ENCODE data around the gene PMM2.
"Not testable (repeated sequence)": the region's sequence is repeated elsewhere in the genome, so short reads cannot be mapped to it uniquely, and the experiment has no call there.

The PMM2 gene

GRCh38 chr16:8781797-8782196, 15.8 kb upstream of the PMM2 start:
- no peak overlapping the region for H3K9ac ChIP-seq (ENCODE audit: low read length in 2 of 2)
- peaks cover 2 to 4% of the 10 kb centered on the region in 2 donors for H3K36me3 ChIP-seq (ENCODE audit: control insufficient read depth in 2 of 2, insufficient read depth in 2 of 2, low read length in 2 of 2)
- H3K4me3 ChIP-seq (ENCODE audit: low read length in 2 of 2), result no peak overlapping the region
- no peak overlapping the region for H3K27ac ChIP-seq (ENCODE audit: low read length)
- H3K4me1 ChIP-seq (ENCODE audit: control insufficient read depth, insufficient read depth, low read length), result no peaks in the 10 kb centered on the region
- H3K27me3 ChIP-seq (ENCODE audit: control insufficient read depth in 1 of 2, insufficient read depth in 2 of 2, low read length in 2 of 2), result no peaks in the 10 kb centered on the region
- H3K9me3 ChIP-seq (ENCODE audit: control insufficient read depth in 2 of 2, low read length in 2 of 2), result no peaks in the 10 kb centered on the region

- no peaks in the 10 kb centered on the region for H3K4me1 ChIP-seq (ENCODE audit: control insufficient read depth, insufficient read depth, low read length)
- H3K9ac ChIP-seq (ENCODE audit: low read length in 2 of 2), result no peak overlapping the region
- H3K4me3 ChIP-seq (ENCODE audit: low read length in 2 of 2), result no peak overlapping the region
- H3K9me3 ChIP-seq (ENCODE audit: control insufficient read depth in 2 of 2, low read length in 2 of 2), result no peaks in the 10 kb centered on the region
- H3K27me3 ChIP-seq (ENCODE audit: control insufficient read depth in 1 of 2, insufficient read depth in 2 of 2, low read length in 2 of 2), result no peaks in the 10 kb centered on the region
- H3K36me3 ChIP-seq (ENCODE audit: control insufficient read depth in 2 of 2, insufficient read depth in 2 of 2, low read length in 2 of 2), result peaks cover 0 to 2% of the 10 kb centered on the region in 2 donors
- H3K27ac ChIP-seq (ENCODE audit: low read length), result no peak overlapping the region
These were observed 15.0 kb upstream of the PMM2 start for GRCh38 chr16:8782673-8783072.

- no peaks in the 10 kb centered on the region for H3K4me1 ChIP-seq (ENCODE audit: control insufficient read depth, insufficient read depth, low read length)
- no peak overlapping the region for H3K27ac ChIP-seq (ENCODE audit: low read length)
- peaks cover 0 to 2% of the 10 kb centered on the region in 2 donors for H3K36me3 ChIP-seq (ENCODE audit: control insufficient read depth in 2 of 2, insufficient read depth in 2 of 2, low read length in 2 of 2)
- H3K9ac ChIP-seq (ENCODE audit: low read length in 2 of 2), result no peak overlapping the region
- no peaks in the 10 kb centered on the region for H3K9me3 ChIP-seq (ENCODE audit: control insufficient read depth in 2 of 2, low read length in 2 of 2)
- no peak overlapping the region for H3K4me3 ChIP-seq (ENCODE audit: low read length in 2 of 2)
- no peaks in the 10 kb centered on the region for H3K27me3 ChIP-seq (ENCODE audit: control insufficient read depth in 1 of 2, insufficient read depth in 2 of 2, low read length in 2 of 2)
These were observed 12.2 kb upstream of the PMM2 start for GRCh38 chr16:8785408-8785807.

GRCh38 chr16:8786316-8786715, 11.3 kb upstream of the PMM2 start:
- not testable (repeated sequence) for H3K9me3 ChIP-seq (ENCODE audit: control insufficient read depth in 2 of 2, low read length in 2 of 2); H3K36me3 ChIP-seq (ENCODE audit: control insufficient read depth in 2 of 2, insufficient read depth in 2 of 2, low read length in 2 of 2); H3K4me1 ChIP-seq (ENCODE audit: control insufficient read depth, insufficient read depth, low read length); H3K9ac ChIP-seq (ENCODE audit: low read length in 2 of 2); H3K4me3 ChIP-seq (ENCODE audit: low read length in 2 of 2); H3K27ac ChIP-seq (ENCODE audit: low read length); H3K27me3 ChIP-seq (ENCODE audit: control insufficient read depth in 1 of 2, insufficient read depth in 2 of 2, low read length in 2 of 2)

- no peak overlapping the region for H3K4me3 ChIP-seq (ENCODE audit: low read length in 2 of 2)
- H3K27ac ChIP-seq (ENCODE audit: low read length), result no peak overlapping the region
- no peaks in the 10 kb centered on the region for H3K9me3 ChIP-seq (ENCODE audit: control insufficient read depth in 2 of 2, low read length in 2 of 2)
- no peaks in the 10 kb centered on the region for H3K36me3 ChIP-seq (ENCODE audit: control insufficient read depth in 2 of 2, insufficient read depth in 2 of 2, low read length in 2 of 2)
- no peak overlapping the region for H3K9ac ChIP-seq (ENCODE audit: low read length in 2 of 2)
- H3K27me3 ChIP-seq (ENCODE audit: control insufficient read depth in 1 of 2, insufficient read depth in 2 of 2, low read length in 2 of 2), result no peaks in the 10 kb centered on the region
- no peaks in the 10 kb centered on the region for H3K4me1 ChIP-seq (ENCODE audit: control insufficient read depth, insufficient read depth, low read length)
These were observed 9.0 kb upstream of the PMM2 start for GRCh38 chr16:8788578-8789172.

- H3K4me1 ChIP-seq (ENCODE audit: control insufficient read depth, insufficient read depth, low read length), result peaks cover 26% of the 10 kb centered on the region
- H3K27me3 ChIP-seq (ENCODE audit: control insufficient read depth in 1 of 2, insufficient read depth in 2 of 2, low read length in 2 of 2), result no peaks in the 10 kb centered on the region
- H3K9ac ChIP-seq (ENCODE audit: low read length in 2 of 2), result no peak overlapping the region
- no peak overlapping the region for H3K27ac ChIP-seq (ENCODE audit: low read length)
- peaks cover 0 to 3% of the 10 kb centered on the region in 2 donors for H3K36me3 ChIP-seq (ENCODE audit: control insufficient read depth in 2 of 2, insufficient read depth in 2 of 2, low read length in 2 of 2)
- H3K4me3 ChIP-seq (ENCODE audit: low read length in 2 of 2), result no peak overlapping the region
- H3K9me3 ChIP-seq (ENCODE audit: control insufficient read depth in 2 of 2, low read length in 2 of 2), result no peaks in the 10 kb centered on the region
These were observed 2.5 kb upstream of the PMM2 start for GRCh38 chr16:8795091-8795490.

- Histone ChIP-seq H3K36me3 (ENCODE audit: control insufficient read depth in 2 of 2, insufficient read depth in 2 of 2, low read length in 2 of 2) (peaks cover 0 to 3% of the 10 kb centered on the region in 2 donors), H3K9ac (ENCODE audit: low read length in 2 of 2) (no peak overlapping the region), H3K4me1 (ENCODE audit: control insufficient read depth, insufficient read depth, low read length) (peaks cover 26% of the 10 kb centered on the region), H3K27me3 (ENCODE audit: control insufficient read depth in 1 of 2, insufficient read depth in 2 of 2, low read length in 2 of 2) (no peaks in the 10 kb centered on the region), H3K9me3 (ENCODE audit: control insufficient read depth in 2 of 2, low read length in 2 of 2) (no peaks in the 10 kb centered on the region), H3K27ac (ENCODE audit: low read length) (no peak overlapping the region), H3K4me3 (ENCODE audit: low read length in 2 of 2) (no peak overlapping the region)
These were observed 1.8 kb upstream of the PMM2 start for GRCh38 chr16:8795818-8796217.

GRCh38 chr16:8796469-8797363, 923 bp upstream of the PMM2 start:
- H3K9ac ChIP-seq (ENCODE audit: low read length in 2 of 2), result peak overlapping the region; percentile 81 to 85
- no peaks in the 10 kb centered on the region for H3K27me3 ChIP-seq (ENCODE audit: control insufficient read depth in 1 of 2, insufficient read depth in 2 of 2, low read length in 2 of 2)
- H3K4me3 ChIP-seq (ENCODE audit: low read length in 2 of 2), result peak overlapping the region; percentile 90 to 98
- peak overlapping the region; percentile 70 for H3K27ac ChIP-seq (ENCODE audit: low read length)
- H3K9me3 ChIP-seq (ENCODE audit: control insufficient read depth in 2 of 2, low read length in 2 of 2), result no peaks in the 10 kb centered on the region
- H3K4me1 ChIP-seq (ENCODE audit: control insufficient read depth, insufficient read depth, low read length), result peaks cover 26% of the 10 kb centered on the region
- peaks cover under 1 to 3% of the 10 kb centered on the region in 2 donors for H3K36me3 ChIP-seq (ENCODE audit: control insufficient read depth in 2 of 2, insufficient read depth in 2 of 2, low read length in 2 of 2)

GRCh38 chr16:8798174-8798527, 512 bp downstream of the PMM2 start:
- Histone ChIP-seq H3K36me3 (ENCODE audit: control insufficient read depth in 2 of 2, insufficient read depth in 2 of 2, low read length in 2 of 2) (peaks cover 10 to 13% of the 10 kb centered on the region in 2 donors), H3K27ac (ENCODE audit: low read length) (peak overlapping the region; percentile 70), H3K9me3 (ENCODE audit: control insufficient read depth in 2 of 2, low read length in 2 of 2) (no peaks in the 10 kb centered on the region), H3K4me1 (ENCODE audit: control insufficient read depth, insufficient read depth, low read length) (peaks cover 26% of the 10 kb centered on the region), H3K27me3 (ENCODE audit: control insufficient read depth in 1 of 2, insufficient read depth in 2 of 2, low read length in 2 of 2) (no peaks in the 10 kb centered on the region), H3K9ac (ENCODE audit: low read length in 2 of 2) (peak overlapping the region; percentile 85 to 91), H3K4me3 (ENCODE audit: low read length in 2 of 2) (peak overlapping the region; percentile 90 to 98)

- Histone ChIP-seq H3K4me1 (ENCODE audit: control insufficient read depth, insufficient read depth, low read length) (peaks cover 26% of the 10 kb centered on the region), H3K36me3 (ENCODE audit: control insufficient read depth in 2 of 2, insufficient read depth in 2 of 2, low read length in 2 of 2) (peaks cover 13 to 16% of the 10 kb centered on the region in 2 donors), H3K9me3 (ENCODE audit: control insufficient read depth in 2 of 2, low read length in 2 of 2) (no peaks in the 10 kb centered on the region), H3K27me3 (ENCODE audit: control insufficient read depth in 1 of 2, insufficient read depth in 2 of 2, low read length in 2 of 2) (no peaks in the 10 kb centered on the region), H3K27ac (ENCODE audit: low read length) (peak overlapping the region; percentile 70), H3K9ac (ENCODE audit: low read length in 2 of 2) (peak overlapping the region; percentile 85 to 91), H3K4me3 (ENCODE audit: low read length in 2 of 2) (peak overlapping the region; percentile 90 to 98)
These were observed 1.0 kb downstream of the PMM2 start for GRCh38 chr16:8798535-8799157.

Data from stomach smooth muscle (tissue), 2 donors.